HepG2 (cell line): ENCODE results near the gene CCDC54. TPM values are rescaled to one million over a fixed set of nuclear protein-coding genes. Genes with fewer than 3 reads are reported as not detected.

Experiments used
- ATAC-seq: fragments of 200-7000 bp; cut with Tn5 transposase; 3 replicates; pipeline ENCODE4 v1.9.1; 2020; ENCODE audit warnings: mild to moderate bottlenecking, moderate library complexity
- BruUV-seq: library from RNA; stranded (reverse); fragments of 400-500 nt; replicated peaks from 2 replicates; lab custom pipeline; 2021; lab: Mats Ljungman, UMichigan
- CTCF ChIA-PET: fragments of 300-600 bp; formaldehyde crosslinking; extraction: SDS; loops from one replicate; lab custom pipeline; 2021; ENCODE audit warnings: low total read pairs, inconsistent platforms, low intra/inter-chr PET ratio; lab: Yijun Ruan, JAX
- POLR2A ChIA-PET: fragments of 350-600 bp; sonication (Branson Sonifier 250); formaldehyde crosslinking; loops from one replicate; lab custom pipeline; 2020; ENCODE audit warnings: antibody characterized with exemption, inconsistent platforms; lab: Yijun Ruan, JAX
- DNase-seq: peaks from one replicate; pipeline ENCODE4 v3.0.0-alpha.2; 2015; ENCODE audit warnings: low spot score
- FAIRE-seq: peaks from 3 replicates; lab custom pipeline; 2011; peaks lifted over from hg19 to GRCh38; lab: Jason Lieb, UNC
- H2AFZ ChIP-seq: one replicate; pipeline ENCODE4 v1.6.1; 2011; ENCODE audit warnings: low read length, inconsistent platforms
- H3K27ac ChIP-seq: fragments of 300-600 bp; 3 replicates; pipeline ENCODE4 v1.8.0; 2011; ENCODE audit warnings: mixed run types, mild to moderate bottlenecking, mixed read lengths, low read length, inconsistent platforms; ENCODE audit not compliant: insufficient read depth; ENCODE audit errors: extremely low read length
- H3K27me3 ChIP-seq, 2 experiments: fragments of 200-600 bp in 1 of 2; 2 replicates in 1 of 2; 3 replicates in 1 of 2; pipeline versions ENCODE4 v1.6.0 to v1.8.0; 2011; ENCODE audit warnings: low read length in 2 of 2, mild to moderate bottlenecking in 2 of 2, moderate library complexity in 2 of 2, inconsistent platforms in 1 of 2; ENCODE audit not compliant: insufficient read depth in 2 of 2, control insufficient read depth in 1 of 2
- H3K36me3 ChIP-seq, 2 experiments: fragments of 200-600 bp in 1 of 2; replicated peaks in 1 of 2; 2 replicates in 1 of 2; 3 replicates in 1 of 2; pipeline versions ENCODE4 v1.5.1 to v1.8.0; 2011; ENCODE audit warnings: low read length in 2 of 2, inconsistent platforms in 1 of 2; ENCODE audit not compliant: insufficient read depth in 2 of 2, control insufficient read depth in 1 of 2
- H3K4me1 ChIP-seq: 2 replicates; pipeline ENCODE4 v1.5.1; 2012; ENCODE audit warnings: low read length, inconsistent platforms; ENCODE audit not compliant: insufficient read depth
- H3K4me2 ChIP-seq: 2 replicates; pipeline ENCODE4 v1.6.0; 2011; ENCODE audit warnings: low read depth, low read length, inconsistent platforms
- H3K4me3 ChIP-seq, 3 experiments: fragments of 200-600 bp in 1 of 3; sonication (generic), shearing (Covaris generic) in 1 of 3; replicated peaks in 1 of 3; 2 replicates each; pipeline ENCODE4 v1.5.1; 2011 to 2016; ENCODE audit warnings: low read length in 3 of 3, inconsistent platforms in 2 of 3, low read depth in 2 of 3, mild to moderate bottlenecking in 2 of 3, control low read depth in 1 of 3, mixed read lengths in 1 of 3; ENCODE audit not compliant: insufficient read depth in 1 of 3
- H3K79me2 ChIP-seq: one replicate; pipeline ENCODE4 v1.6.1; 2011; ENCODE audit warnings: low read length, inconsistent platforms; ENCODE audit not compliant: insufficient read depth
- H3K9ac ChIP-seq: 2 replicates; pipeline ENCODE4 v1.6.0; 2011; ENCODE audit warnings: mild to moderate bottlenecking, low read depth, low read length, inconsistent platforms; ENCODE audit not compliant: insufficient read depth
- H3K9me3 ChIP-seq: 2 replicates; pipeline ENCODE4 v1.5.1; 2012; ENCODE audit warnings: mild to moderate bottlenecking, low read length
- H4K20me1 ChIP-seq: 2 replicates; pipeline ENCODE4 v1.6.0; 2011; ENCODE audit warnings: inconsistent platforms, mild to moderate bottlenecking, low read length, moderate library complexity; ENCODE audit not compliant: insufficient read depth
- ESRRA ChIP-seq: sonication (generic); formaldehyde crosslinking; IDR thresholded peaks from 2 replicates; pipeline ENCODE4 v1.5.1; 2020; ENCODE audit warnings: mild to moderate bottlenecking, low read depth, missing genetic modification reagents
- GRHL1 ChIP-seq: sonication (generic); formaldehyde crosslinking; conservative IDR thresholded peaks from 2 replicates; pipeline ENCODE4 v1.8.0; 2022; ENCODE audit warnings: missing genetic modification reagents
- HNRNPUL1 ChIP-seq: fragments of 200-400 bp; formaldehyde crosslinking; IDR thresholded peaks from 2 replicates; pipeline ENCODE4 v1.6.1; 2017; ENCODE audit warnings: low read depth, mild to moderate bottlenecking, low read length, moderate library complexity
- MYPOP ChIP-seq: sonication (generic); formaldehyde crosslinking; IDR thresholded peaks from 2 replicates; pipeline ENCODE4 v1.8.1; 2023; ENCODE audit warnings: mild to moderate bottlenecking, moderate library complexity, missing genetic modification reagents
- SYNCRIP ChIP-seq: fragments of 200-400 bp; formaldehyde crosslinking; IDR thresholded peaks from 2 replicates; pipeline ENCODE4 v1.6.1; 2018; ENCODE audit warnings: mild to moderate bottlenecking, low read depth, low read length; ENCODE audit not compliant: insufficient read depth
- ZBTB44 ChIP-seq: sonication (generic); formaldehyde crosslinking; IDR thresholded peaks from 2 replicates; pipeline ENCODE4 v1.4.0; 2020; ENCODE audit warnings: missing genetic modification reagents
- ZMAT3 ChIP-seq: sonication (generic); formaldehyde crosslinking; conservative IDR thresholded peaks from 2 replicates; pipeline ENCODE4 v1.7.0; 2021; ENCODE audit warnings: missing genetic modification reagents
- ZNF232 ChIP-seq: sonication (generic); formaldehyde crosslinking; IDR thresholded peaks from 2 replicates; pipeline ENCODE4 v1.4.0; 2020; ENCODE audit warnings: missing genetic modification reagents, borderline replicate concordance
- ZNF607 ChIP-seq: sonication (generic); formaldehyde crosslinking; IDR thresholded peaks from 2 replicates; pipeline ENCODE4 v1.5.1; 2020; ENCODE audit warnings: missing genetic modification reagents, mild to moderate bottlenecking, borderline replicate concordance
- ZNF609 ChIP-seq: sonication (generic); formaldehyde crosslinking; IDR thresholded peaks from 2 replicates; pipeline ENCODE4 v1.4.0; 2020; ENCODE audit warnings: mild to moderate bottlenecking, missing genetic modification reagents, borderline replicate concordance
- ZNF792 ChIP-seq: IDR thresholded peaks from 2 replicates; pipeline ENCODE4 v1.6.1; 2016
- WGBS: methylation state at CpG from one replicate; pipeline ENCODE4 v1.1.6; 2017; ENCODE audit warnings: low lambda C conversion rate; 5-methylcytosine and 5-hydroxymethylcytosine counted together
- in situ Hi-C: cut with HindIII; loops from 2 replicates; pipeline ENCODE4 v1.10.0; 2017; ENCODE audit warnings: low pct_unique_long_range_greater_than_20kb; ENCODE audit not compliant: extremely low pct_ligation_motif_present
- intact Hi-C: fragments of 100-400 bp; cut with micrococcal nuclease; formaldehyde crosslinking; loops from one replicate; pipeline ENCODE4 v1.10.0; 2022; ENCODE audit not compliant: unreplicated experiment
- polyA plus RNA-seq, 8 experiments: library from polyadenylated mRNA; depleted of rRNA in 3 of 8; stranded (reverse) in 7 of 8; unstranded in 1 of 8; fragments of >200 nt; fragmentation: Illumina TruSeq in 4 of 8; extraction: Trizol in 4 of 8; gene quantifications; 2 replicates each; pipeline versions ENCODE4 v1.2.1 to v1.2.3, GENCODE V29; 2011 to 2016; ENCODE audit warnings: low read depth in 4 of 8, missing spikeins in 1 of 8, mixed read lengths in 1 of 8; ENCODE audit not compliant: insufficient read depth in 1 of 8
- total RNA-seq, 5 experiments: library from RNA; depleted of rRNA; stranded (reverse); fragments of >200 nt; fragmentation: Illumina TruSeq; extraction: Trizol; gene quantifications; 2 replicates each; pipeline ENCODE4 v1.2.3, GENCODE V29; 2016; ENCODE audit warnings: low read depth in 1 of 5
- TF ChIP-seq, protein P1 (sequence below): sonication (generic); formaldehyde crosslinking; IDR thresholded peaks from 2 replicates; pipeline ENCODE4 v1.9.0; 2022; ENCODE audit warnings: low read depth, missing genetic modification reagents

CCDC54 gene
- total and polyA plus RNA-seq, 2 of the 13 experiments (the other 11 are each of a cell fraction or from before 2014, with no cell fraction given): not detected

DNA sequence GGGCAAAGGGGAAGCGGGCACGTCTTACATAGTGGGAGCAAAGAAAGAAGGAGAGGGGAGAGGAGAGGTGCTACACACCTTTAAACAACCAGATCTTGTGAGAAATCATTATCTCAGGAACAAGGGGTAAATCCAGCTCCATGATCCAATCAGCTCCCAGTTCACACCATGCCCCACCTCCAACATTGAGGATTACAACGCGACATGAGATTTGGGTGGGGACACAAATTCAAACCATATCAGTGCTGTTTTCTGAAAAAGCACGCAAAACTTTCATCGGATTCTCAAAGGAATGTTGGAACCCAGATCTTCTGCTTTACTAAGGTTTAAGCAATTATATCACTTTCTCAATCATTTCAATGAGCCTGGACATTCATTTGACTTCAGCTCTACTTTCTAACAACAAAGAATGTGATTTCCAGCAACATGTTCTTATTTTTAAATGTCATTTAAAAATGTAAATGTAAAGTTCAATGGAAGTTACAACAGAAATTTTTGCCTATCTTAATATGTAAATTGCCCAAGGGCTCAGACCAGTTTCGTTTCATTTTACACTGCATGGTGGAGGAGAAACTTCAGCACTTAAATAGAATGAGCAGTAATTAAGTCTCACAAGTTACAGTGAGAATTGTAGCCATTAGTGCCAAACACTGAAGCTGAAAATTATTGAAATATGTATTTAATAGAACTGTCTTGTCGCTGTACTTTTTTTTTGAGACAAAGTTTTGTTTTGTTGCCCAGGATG lies 8.4 kb upstream of the CCDC54 start:
- BruUV-seq: no TSS peak
- Histone ChIP-seq H4K20me1 (no peaks in the 10 kb centered on the region), H3K36me3 (no peaks in the 10 kb centered on the region), H3K9me3 (no peaks in the 10 kb centered on the region), H3K79me2 (no peaks in the 10 kb centered on the region), H3K27ac (no peak overlapping the region), H3K4me1 (no peaks in the 10 kb centered on the region), H2AFZ (no peak overlapping the region), H3K4me2 (no peak overlapping the region), H3K9ac (no peak overlapping the region), H3K4me3 (no peak overlapping the region), H3K27me3 (no peaks in the 10 kb centered on the region)
- ChIA-PET CTCF (no interaction called here), POLR2A (no interaction called here)
- 42% methylated on average over 8 of the region's 8 CpGs for WGBS
- no peak for ATAC-seq
- no peak for FAIRE-seq
- in situ Hi-C loops: no loop called here
- DNase-seq: no peak
- intact Hi-C loops: no loop called here
- TF ChIP-seq ZNF232 (CRISPR knock-in tag) (no peak), ZBTB44 (CRISPR knock-in tag) (no peak), ZMAT3 (CRISPR knock-in tag) (no peak), ZNF792 (CRISPR knock-in tag) (no peak), HNRNPUL1 (no peak), GRHL1 (no peak), ESRRA (CRISPR knock-in tag) (no peak), MYPOP (no peak), ZNF607 (CRISPR knock-in tag) (no peak), SYNCRIP (no peak), ZNF609 (CRISPR knock-in tag) (no peak)
- TF ChIP-seq, protein P1, sequence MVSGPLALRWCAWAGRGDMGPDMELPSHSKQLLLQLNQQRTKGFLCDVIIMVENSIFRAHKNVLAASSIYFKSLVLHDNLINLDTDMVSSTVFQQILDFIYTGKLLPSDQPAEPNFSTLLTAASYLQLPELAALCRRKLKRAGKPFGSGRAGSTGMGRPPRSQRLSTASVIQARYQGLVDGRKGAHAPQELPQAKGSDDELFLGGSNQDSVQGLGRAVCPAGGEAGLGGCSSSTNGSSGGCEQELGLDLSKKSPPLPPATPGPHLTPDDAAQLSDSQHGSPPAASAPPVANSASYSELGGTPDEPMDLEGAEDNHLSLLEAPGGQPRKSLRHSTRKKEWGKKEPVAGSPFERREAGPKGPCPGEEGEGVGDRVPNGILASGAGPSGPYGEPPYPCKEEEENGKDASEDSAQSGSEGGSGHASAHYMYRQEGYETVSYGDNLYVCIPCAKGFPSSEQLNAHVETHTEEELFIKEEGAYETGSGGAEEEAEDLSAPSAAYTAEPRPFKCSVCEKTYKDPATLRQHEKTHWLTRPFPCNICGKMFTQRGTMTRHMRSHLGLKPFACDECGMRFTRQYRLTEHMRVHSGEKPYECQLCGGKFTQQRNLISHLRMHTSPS: no peak
